Heart left ventricle (tissue), 16 donors: ENCODE data around the gene LYAR. TPM values are rescaled to one million over a fixed set of nuclear protein-coding genes. Genes with fewer than 3 reads are reported as not detected.

Experiments
- ATAC-seq, 4 donors: fragments of 200-7000 bp; cut with Tn5 transposase; one replicate each; pipeline ENCODE4 v1.9.1; 2020 to 2022; ENCODE audit warnings: moderate library complexity in 4 of 4, mild to moderate bottlenecking in 3 of 4, moderate number of reproducible peaks in 1 of 4
- DNase-seq, 5 donors: peaks; one replicate each; pipeline ENCODE4 v3.0.0-alpha.2; 2020
- H3K27ac ChIP-seq, 12 donors: fragments of 200-600 bp; sonication (generic) in 4 of 12; one replicate each; pipeline versions ENCODE4 v1.5.0 to v1.8.0; 2016 to 2022; ENCODE audit warnings: mild to moderate bottlenecking in 2 of 12
- H3K27me3 ChIP-seq, 9 donors: fragments of 200-600 bp; sonication (generic) in 2 of 9; one replicate each; pipeline versions ENCODE4 v1.5.1 to v1.8.0; 2016 to 2022; ENCODE audit warnings: mild to moderate bottlenecking in 3 of 9
- H3K36me3 ChIP-seq, 9 donors: fragments of 200-600 bp; sonication (generic) in 2 of 9; one replicate each; pipeline versions ENCODE4 v1.5.0 to v1.8.0; 2018 to 2022; ENCODE audit warnings: mild to moderate bottlenecking in 2 of 9
- H3K4me1 ChIP-seq, 12 donors: fragments of 200-600 bp; sonication (generic) in 4 of 12; one replicate each; pipeline versions ENCODE4 v1.5.0 to v1.8.0; 2016 to 2022; ENCODE audit warnings: mild to moderate bottlenecking in 3 of 12
- H3K4me3 ChIP-seq, 12 donors: fragments of 200-600 bp; sonication (generic) in 4 of 12; one replicate each; pipeline versions ENCODE4 v1.5.0 to v1.8.0; 2017 to 2022; ENCODE audit warnings: mild to moderate bottlenecking in 9 of 12, moderate library complexity in 4 of 12
- H3K9me3 ChIP-seq, 12 donors: fragments of 200-600 bp; sonication (generic) in 4 of 12; one replicate each; pipeline versions ENCODE4 v1.5.0 to v1.8.0; 2016 to 2022; ENCODE audit warnings: mild to moderate bottlenecking in 1 of 12
- POLR2A ChIP-seq, 2 donors: fragments of 450-650 bp; IDR thresholded peaks; one replicate each; pipeline ENCODE4 v1.6.1; 2017; ENCODE audit warnings: antibody characterized with exemption in 2 of 2, mild to moderate bottlenecking in 2 of 2, moderate library complexity in 2 of 2
- WGBS, 4 donors: extraction: QIAGEN DNeasy Blood & Tissue Kit in 2 of 4; methylation state at CpG; one replicate each; pipeline versions ENCODE4 v1.1.5 to v1.1.7; 2013 to 2018; 5-methylcytosine and 5-hydroxymethylcytosine counted together
- intact Hi-C, 10 donors: fragments of 100-400 bp; cut with DNase I; formaldehyde crosslinking; loops; one replicate each; pipeline versions ENCODE4 v1.11.1 to v1.14.2; 2022
- polyA plus RNA-seq, 2 donors: library from polyadenylated mRNA; stranded (reverse); fragments of 200-250 nt; gene quantifications; one replicate each; pipeline ENCODE4 v1.2.3, GENCODE V29; 2013
- total RNA-seq, 9 donors: library from RNA; depleted of rRNA in 2 of 9; stranded (reverse); fragments of >200 nt in 2 of 9; fragmentation: NEBNext Ultra II Directional in 3 of 9; extraction: Animal tissue kit (Norgen Biotek cat#: 25700) in 3 of 9; gene quantifications; one replicate each; pipeline versions ENCODE4 v1.1.0 to v1.2.4, GENCODE V29; 2016 to 2023
- TF ChIP-seq, protein P1 (sequence below), 12 donors: fragments of 200-600 bp; sonication (generic) in 4 of 12; IDR thresholded peaks; one replicate each; pipeline versions ENCODE4 v1.5.0 to v1.8.0; 2018 to 2022; ENCODE audit warnings: antibody characterized with exemption in 12 of 12, mild to moderate bottlenecking in 5 of 12
- donor health status: ischemic (EF 13 %, LVEDD 7.1; RV severe dilation, severe dysfunction).
- donor health status: healthy with polysubstance abuse.
- donor health status: DM: no; HTN: yes; CAD: no.
- donor health status: DM: no; HTN: no; CAD: no.
- donor health status: ischemic (EF 25% LVEDD 6.9; RV normal size, moderate dysfunction).
- donor health status: ischemic (EF 25% LVEDD 5.7; RV mildly dilated, moderate dysfunction).
- donor health status: healthy.
- donor health status: DM: yes; HTN: yes; CAD: no.
- donor health status: ischemic (EF 35%, LVEDD 5.7; RV mildly dilated, moderate dysfunction).
- donor health status: nonischemic (EF 11% LVEDD 7.7; RV severe dilation, severe dysfunction).
- donor health status: DM: yes; HTN: yes; CAD: no.
- donor health status: PGD.
- donor health status: ischemic (EF 29% LVEDD 5.4; RV normal size, mild dysfunction).
- donor health status: nonischemic (EF 23%, LVEDD 6.1; RV moderate dilation, normal function).

The LYAR gene
- total and polyA plus RNA-seq, 11 donors, result 8.6 to 16.6 (median 12.5) TPM

DNA sequence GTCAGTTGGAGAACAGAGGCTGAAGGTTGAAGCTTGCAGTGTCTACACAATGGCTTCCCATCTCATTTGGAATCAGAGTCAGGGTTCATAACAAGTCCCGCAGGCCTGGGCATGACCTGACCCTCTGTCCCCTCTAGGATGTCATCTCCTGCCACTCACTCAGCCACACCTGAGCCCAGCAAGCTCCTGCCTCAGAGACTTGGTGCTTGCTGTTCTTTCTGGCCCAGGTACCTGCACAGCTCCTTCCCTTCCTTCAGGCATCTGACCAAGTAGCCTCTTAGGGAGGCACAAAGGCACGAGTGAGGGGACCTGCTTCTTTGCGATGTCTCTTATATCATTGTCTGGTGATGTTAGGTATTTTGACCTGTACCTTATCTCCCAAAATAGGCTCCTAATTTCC is 9.1 kb upstream of the LYAR start:
- ATAC-seq (no peak), DNase-seq (no peak)
- TF ChIP-seq POLR2A (IDR thresholded peaks at IDR 0.05), result no peak
- TF ChIP-seq, protein P1, sequence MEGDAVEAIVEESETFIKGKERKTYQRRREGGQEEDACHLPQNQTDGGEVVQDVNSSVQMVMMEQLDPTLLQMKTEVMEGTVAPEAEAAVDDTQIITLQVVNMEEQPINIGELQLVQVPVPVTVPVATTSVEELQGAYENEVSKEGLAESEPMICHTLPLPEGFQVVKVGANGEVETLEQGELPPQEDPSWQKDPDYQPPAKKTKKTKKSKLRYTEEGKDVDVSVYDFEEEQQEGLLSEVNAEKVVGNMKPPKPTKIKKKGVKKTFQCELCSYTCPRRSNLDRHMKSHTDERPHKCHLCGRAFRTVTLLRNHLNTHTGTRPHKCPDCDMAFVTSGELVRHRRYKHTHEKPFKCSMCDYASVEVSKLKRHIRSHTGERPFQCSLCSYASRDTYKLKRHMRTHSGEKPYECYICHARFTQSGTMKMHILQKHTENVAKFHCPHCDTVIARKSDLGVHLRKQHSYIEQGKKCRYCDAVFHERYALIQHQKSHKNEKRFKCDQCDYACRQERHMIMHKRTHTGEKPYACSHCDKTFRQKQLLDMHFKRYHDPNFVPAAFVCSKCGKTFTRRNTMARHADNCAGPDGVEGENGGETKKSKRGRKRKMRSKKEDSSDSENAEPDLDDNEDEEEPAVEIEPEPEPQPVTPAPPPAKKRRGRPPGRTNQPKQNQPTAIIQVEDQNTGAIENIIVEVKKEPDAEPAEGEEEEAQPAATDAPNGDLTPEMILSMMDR (IDR thresholded peaks at IDR 0.05), result no peak
- Histone ChIP-seq H3K27me3 (no peaks in the 10 kb centered on the region), H3K4me3 (no peak overlapping the region), H3K27ac (no peak overlapping the region), H3K9me3 (no peaks in the 10 kb centered on the region), H3K36me3 (peaks cover 0 to 50% (median 39%) of the 10 kb centered on the region in 9 donors), H3K4me1 (peaks cover 0 to 13% (median 0%) of the 10 kb centered on the region in 12 donors)
- intact Hi-C loops, result no loop called here
- 85 to 91% (median 89%) methylated on average over 3 of the region's 3 CpGs for WGBS, 4 donors

DNA sequence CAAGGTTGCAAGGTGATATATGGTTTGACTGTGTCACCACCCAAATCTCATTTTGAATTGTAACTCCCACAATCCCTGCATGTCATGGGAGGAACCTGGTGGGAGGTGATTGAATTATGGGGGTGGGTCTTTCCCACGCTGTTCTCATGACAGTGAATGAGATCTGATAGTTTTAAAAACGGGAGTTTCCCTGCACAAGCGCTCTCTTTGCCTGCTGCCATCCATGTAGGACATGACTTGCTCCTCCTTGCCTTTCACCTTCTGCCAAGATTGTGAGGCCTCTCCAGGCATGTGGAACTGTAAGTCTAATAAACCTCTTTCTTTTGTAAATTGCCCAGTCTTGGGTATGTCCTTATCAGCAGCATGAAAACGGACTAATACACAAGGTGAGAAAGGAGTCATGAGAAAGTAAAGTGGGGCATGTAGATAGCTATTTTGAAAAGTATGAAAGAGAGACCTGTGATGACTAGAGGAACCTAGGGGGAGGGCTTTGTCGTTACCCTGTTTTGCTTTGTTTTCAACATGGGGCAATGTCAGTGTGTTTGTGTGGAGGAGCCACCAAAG is 6.4 kb upstream of the LYAR start:
- H3K4me1 ChIP-seq, result peaks cover 0 to 17% (median 4%) of the 10 kb centered on the region in 12 donors
- H3K36me3 ChIP-seq, result peaks cover 0 to 35% (median 22%) of the 10 kb centered on the region in 9 donors
- 90 to 97% (median 96%) methylated on average over 5 of the region's 5 CpGs for whole genome bisulfite sequencing, 4 donors
- DNase-seq (no peak), ATAC-seq (no peak)
- H3K4me3 ChIP-seq, result no peak overlapping the region
- intact Hi-C loops, result no loop called here
- H3K27ac ChIP-seq, result no peak overlapping the region
- TF ChIP-seq, protein P1 (IDR thresholded peaks at IDR 0.05), result no peak
- no peak for TF ChIP-seq POLR2A (IDR thresholded peaks at IDR 0.05)
- no peaks in the 10 kb centered on the region for H3K27me3 ChIP-seq
- no peaks in the 10 kb centered on the region for H3K9me3 ChIP-seq

DNA sequence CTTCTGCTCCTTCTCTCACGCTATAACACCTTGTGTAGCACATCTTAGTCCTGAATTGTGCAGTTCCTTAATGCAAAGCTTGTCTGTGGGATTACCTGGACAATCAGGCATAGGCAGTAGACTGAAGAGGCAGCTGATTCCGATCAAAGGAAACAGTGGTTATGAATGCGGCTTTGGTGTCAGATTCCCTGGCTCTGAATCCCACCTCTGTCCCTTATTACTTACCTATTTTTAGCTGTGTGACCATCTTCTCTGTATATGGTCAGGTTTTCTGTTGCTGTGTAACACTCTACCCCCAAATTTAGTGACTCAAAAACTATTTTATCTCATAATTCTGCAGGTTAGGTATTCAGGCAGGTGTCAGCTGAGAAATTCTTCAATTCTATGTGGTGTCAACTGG is 3.3 kb upstream of the LYAR start:
- peaks cover 0 to 12% (median 0%) of the 10 kb centered on the region in 9 donors for H3K36me3 ChIP-seq
- H3K27ac ChIP-seq, result no peak overlapping the region
- TF ChIP-seq POLR2A (IDR thresholded peaks at IDR 0.05), result no peak
- TF ChIP-seq, protein P1 (IDR thresholded peaks at IDR 0.05), result no peak
- DNase-seq, result no peak
- no peak for ATAC-seq
- H3K4me1 ChIP-seq, result peaks cover 0 to 36% (median 22%) of the 10 kb centered on the region in 12 donors
- H3K9me3 ChIP-seq, result no peaks in the 10 kb centered on the region
- no peaks in the 10 kb centered on the region for H3K27me3 ChIP-seq
- intact Hi-C loops, result loop anchor here in 1 of 10 donors (5.0 kb wide), 1 partner anchor 46 kb away; the partner anchor contains the start of gene TMEM128
- WGBS, 4 donors, result 84 to 94% (median 92%) methylated on average over 3 of the region's 3 CpGs
- H3K4me3 ChIP-seq, result no peak overlapping the region

DNA sequence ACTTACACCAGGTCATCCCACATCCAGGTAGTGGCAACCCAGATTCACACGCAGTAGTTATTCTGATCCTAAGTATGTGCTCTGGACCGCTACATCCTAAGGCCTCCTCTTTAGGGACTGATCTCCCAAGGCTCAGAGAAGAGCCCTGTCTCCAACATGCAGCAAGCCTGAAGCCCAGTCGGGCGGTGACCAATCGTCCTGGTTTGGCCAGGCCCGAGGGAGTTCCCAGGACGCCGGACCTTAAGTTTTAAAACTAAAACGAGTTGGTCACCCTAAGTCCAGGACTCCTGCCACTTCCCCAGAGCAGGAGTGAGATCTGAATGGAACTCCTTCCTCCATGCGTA is 385 bp downstream of the LYAR start:
- peaks cover 0 to 27% (median 5%) of the 10 kb centered on the region in 9 donors for H3K36me3 ChIP-seq
- intact Hi-C loops, result loop anchor here in 3 of 10 donors (5.0 kb wide), 2 partner anchors 37 to 42 kb away; partner anchors contain the start of gene TMEM128 (in 2 of the 3)
- H3K4me3 ChIP-seq, result peak overlapping the region; percentile 65 to 97 (median 88)
- TF ChIP-seq POLR2A (IDR thresholded peaks at IDR 0.05), result no peak
- TF ChIP-seq, protein P1 (IDR thresholded peaks at IDR 0.05), result no peak
- ATAC-seq, result peak in 2 of 4 donors; percentile 3 to 6
- no peaks in the 10 kb centered on the region for H3K9me3 ChIP-seq
- H3K27me3 ChIP-seq, result no peaks in the 10 kb centered on the region
- WGBS, 4 donors, result 0 to 1% (median 0%) methylated on average over 4 to 10 of the region's 10 CpGs
- peaks cover 0 to 57% (median 27%) of the 10 kb centered on the region in 12 donors for H3K4me1 ChIP-seq
- no peak for DNase-seq
- H3K27ac ChIP-seq, result peak overlapping the region in 11 of 12 donors; percentile 77 to 88 (median 84)
